Myocyte (in vitro differentiated cells): ENCODE results near the gene CAMSAP1. TPM values are rescaled to one million over a fixed set of nuclear protein-coding genes. Genes with fewer than 3 reads are reported as not detected.

Experiments
- DNase-seq: peaks from one replicate; pipeline ENCODE4 v3.0.0-alpha.2; 2012; ENCODE audit warnings: low read depth
- total RNA-seq: library from RNA; depleted of rRNA; stranded (reverse); fragments of >200 nt; gene quantifications from 2 replicates; pipeline ENCODE4 v1.2.3, GENCODE V29; 2014

The CAMSAP1 gene
- total RNA-seq, 1 donor from 2014 or later = 57.8 TPM

DNA sequence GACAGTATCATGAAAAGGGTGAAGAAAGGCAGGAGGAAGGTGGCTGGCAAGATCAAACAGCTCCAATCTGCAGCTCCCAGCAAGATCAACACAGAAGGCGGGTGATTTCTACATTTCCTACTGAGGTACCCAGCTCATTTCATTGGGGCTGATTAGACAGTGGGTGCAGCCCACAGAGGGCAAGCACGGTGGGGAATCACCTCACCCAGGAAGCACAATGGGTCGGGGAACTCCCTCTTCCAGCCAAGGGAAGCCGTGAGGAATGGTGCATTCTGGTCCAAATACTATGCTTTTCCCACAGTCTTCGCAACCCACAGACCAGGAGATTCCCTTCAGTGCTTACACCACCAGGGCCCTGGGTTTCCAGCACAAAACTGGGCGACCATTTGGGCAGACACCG is 66.8 kb downstream of the CAMSAP1 start:
- DNase-seq = no peak

DNA sequence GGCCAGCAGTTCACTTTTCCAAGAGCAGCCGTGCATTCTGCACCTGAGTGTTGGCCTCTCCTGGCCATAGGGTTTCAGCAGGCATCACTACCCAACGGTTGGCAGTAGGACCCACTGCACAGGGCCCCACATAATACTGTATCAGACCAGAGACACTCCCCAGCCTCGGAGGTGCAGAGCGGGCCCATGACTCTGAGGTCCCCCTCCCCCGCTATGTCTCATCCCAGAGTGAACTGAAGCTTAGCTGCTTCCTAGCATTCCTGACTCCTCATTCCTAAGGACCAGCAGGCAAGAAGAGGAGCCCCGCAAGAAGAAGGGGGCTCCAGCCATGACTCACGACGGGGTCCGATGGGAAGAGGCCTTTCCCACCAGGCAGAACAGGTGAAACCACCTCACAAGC is 67.2 kb downstream of the CAMSAP1 start:
- DNase-seq = no peak

DNA sequence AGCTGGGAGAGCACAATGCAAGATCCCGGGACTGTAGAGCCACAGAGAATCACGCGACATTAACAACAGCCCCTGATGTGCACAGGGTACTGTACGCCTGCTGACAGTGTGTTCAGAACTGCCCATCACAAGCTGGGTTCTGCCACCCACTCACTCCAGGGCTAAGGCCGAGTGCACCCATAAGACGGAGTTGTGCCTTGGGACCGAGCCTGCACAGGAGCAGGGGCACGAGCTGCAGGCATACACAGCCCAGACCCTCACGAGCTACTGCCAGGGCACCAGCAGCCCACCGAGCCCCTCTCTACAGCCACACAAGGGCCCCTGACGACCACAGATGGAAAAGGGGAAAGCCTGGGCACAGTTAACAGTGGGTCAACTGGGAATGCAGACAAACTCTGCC is 67.8 kb downstream of the CAMSAP1 start:
- DNase-seq = no peak

DNA sequence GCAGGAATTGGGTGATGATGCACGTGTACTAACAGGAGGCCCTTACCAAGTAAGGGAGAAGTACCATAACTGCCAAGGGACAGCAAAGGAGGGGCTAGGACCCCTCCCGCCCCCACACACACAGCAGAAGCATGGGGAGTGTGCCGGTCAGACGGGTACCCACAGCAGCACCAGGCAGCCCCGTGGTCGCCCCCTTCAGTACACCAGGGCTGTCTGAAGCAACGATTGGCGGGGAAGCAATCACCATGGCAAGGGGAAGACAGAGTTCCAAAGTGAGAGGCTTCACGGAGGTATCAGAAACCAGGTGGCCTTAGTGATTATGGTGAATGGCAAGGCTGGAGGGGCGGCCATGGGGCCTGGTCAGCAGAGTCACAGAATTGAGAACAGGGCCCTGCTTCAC is 72.2 kb downstream of the CAMSAP1 start:
- no peak for DNase-seq

DNA sequence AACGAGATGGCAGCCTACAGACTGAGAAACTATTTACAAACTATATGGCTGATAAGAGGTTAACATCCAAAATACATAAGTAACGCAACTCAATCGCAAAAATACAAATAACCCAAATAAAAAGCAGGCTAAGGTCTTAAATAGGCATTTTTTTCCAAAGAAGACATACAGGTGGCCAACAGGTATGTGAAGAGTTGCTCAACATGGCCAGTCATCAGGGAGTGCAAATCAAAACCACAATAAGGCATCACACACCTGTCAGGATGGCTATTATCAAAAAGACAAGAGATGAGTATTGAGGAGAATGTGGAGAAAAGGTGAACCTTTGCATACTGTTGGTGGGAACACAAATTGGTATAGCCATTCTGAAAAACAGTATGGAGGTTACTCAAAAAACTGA is 73.5 kb downstream of the CAMSAP1 start:
- no peak for DNase-seq

DNA sequence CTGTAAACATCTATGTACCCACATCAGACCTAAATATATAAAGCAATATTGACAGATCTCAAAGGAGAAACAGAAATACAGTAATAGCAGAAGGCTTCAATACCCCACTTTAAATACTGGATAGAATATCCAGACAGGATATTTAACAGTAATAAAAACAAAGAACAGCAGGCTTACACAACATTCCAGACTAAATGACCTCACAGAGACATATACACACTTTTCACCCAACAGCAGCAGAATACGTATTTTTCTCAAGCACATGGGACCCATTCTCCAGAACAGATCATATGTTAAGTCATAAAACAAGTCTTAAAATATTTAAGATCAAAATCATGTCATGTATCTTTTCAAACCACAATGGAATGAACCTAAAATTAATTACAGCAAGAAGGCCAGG is 76.8 kb downstream of the CAMSAP1 start:
- DNase-seq = no peak

DNA sequence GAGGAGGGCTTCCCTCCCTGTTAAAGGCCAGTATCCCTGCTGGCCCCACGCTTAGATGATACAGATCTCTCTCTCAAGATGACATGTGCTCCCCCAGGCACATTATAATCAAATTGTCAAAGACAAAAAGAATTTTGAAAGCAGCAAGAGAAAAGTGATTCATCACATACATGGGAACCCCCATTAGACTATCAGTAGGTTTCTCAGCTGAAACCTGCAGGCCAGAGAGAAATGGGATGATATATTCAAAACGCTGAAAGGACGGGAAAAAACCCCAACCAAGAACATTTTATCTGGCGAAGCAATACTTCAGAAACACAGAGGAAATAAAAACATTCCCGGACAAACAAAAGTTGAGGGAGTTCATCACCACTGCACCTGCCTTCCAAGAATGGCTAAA is 78.7 kb downstream of the CAMSAP1 start:
- no peak for DNase-seq

DNA sequence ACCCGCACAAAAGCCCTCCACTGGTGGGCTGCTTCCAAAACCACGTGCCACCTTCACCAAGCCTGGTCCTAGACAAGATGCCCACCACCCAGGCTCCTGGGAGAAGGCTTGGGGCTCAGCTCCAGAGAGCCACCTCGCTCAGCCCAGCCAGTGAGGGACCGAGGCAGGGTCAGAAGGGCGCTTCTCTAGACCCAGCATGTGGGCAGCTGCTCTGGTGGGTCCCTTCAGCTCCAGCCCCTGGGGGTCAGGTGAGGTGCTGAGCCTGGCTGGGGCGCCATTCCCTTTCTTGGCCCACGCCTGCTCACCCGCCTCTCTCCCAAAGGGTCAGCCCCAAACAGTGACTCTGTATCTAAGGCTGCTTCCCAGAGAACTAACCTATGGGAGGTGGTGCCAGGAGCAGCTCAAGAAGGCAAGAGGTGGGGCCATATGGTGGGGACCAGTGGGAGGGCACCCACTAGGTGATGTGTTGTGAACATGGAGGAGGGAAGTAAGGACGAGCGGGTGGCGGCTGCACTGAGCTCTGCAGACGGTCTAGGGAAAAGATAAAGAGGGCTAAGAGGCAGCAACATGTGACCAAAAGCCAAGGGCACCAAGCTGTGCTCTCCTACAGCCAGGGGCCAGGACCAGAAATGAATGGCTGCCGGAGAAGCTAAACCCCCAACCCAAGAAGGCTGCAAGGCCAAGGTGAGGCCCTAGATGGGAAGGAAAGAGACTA is 79.3 kb downstream of the CAMSAP1 start:
- DNase-seq = no peak

DNA sequence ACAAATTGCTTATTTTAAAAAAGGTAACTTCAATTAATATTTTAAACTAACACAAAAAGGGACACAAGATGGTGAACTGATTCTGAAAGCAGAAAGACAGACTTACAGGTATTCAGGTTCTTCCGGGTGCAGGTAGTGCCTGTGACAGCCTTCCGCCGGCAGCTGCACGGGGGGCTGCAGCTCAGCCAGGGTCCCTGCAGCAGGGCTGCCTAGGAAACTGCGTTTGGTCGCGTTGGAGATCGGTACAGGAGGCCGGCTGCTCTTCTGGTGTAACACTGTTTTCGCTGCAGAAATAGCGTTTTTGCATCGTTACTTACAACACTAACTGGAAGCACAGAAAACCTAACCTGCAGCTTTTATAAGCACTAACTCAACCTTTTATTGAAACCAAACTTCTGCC is 80.0 kb downstream of the CAMSAP1 start:
- no peak for DNase-seq

DNA sequence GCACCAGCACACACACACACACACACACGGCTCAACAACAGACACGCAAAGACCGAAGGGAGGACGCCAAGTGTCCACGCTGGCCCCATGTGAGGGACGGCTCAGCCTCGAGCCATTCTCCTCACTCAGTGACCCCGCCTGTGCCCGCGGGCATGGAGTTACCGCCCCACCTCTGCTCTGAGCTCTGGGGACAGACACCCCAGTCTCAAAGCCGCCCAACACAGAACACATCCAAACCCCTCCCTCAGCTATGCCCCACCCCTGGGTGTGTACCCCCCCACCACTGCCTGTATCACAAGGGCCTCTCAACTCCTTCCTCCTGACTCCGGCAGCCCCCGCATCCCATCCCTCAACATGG is 81.2 kb downstream of the CAMSAP1 start:
- no peak for DNase-seq

DNA sequence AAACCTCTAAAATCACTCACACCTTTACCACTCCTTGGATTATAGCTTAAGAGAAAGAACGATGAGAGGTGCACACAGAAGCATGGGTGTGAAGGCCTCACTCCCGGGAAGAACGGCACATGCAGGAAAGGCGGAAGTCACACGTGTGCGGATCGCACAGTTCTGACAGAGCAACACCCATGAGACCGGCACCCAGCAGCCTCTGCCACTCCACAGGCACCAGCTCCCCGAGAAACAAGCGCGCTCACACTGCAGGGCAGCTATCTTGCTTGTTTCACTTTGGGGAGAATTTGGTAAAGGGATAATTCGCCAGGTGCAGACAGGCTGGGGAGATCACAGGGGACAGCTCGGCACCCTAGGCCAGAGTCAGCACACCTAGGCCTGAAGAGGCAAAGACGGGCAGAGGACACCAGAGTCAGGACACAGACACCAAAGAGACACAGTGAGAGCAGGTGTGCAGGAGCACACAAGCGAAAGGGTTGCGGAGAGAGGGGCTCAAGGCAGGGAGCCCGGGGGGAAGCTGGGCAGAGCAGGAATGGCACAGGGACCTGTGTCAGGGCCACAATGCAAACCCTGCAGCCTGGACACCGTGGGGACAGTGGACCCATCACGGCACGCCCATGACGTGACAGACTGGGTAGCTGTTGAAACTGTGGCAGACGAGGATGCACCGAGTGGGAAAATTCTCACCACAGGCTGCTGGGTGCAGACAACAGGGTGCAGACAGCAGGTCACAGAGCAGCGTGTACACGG is 81.7 kb downstream of the CAMSAP1 start:
- no peak for DNase-seq

DNA sequence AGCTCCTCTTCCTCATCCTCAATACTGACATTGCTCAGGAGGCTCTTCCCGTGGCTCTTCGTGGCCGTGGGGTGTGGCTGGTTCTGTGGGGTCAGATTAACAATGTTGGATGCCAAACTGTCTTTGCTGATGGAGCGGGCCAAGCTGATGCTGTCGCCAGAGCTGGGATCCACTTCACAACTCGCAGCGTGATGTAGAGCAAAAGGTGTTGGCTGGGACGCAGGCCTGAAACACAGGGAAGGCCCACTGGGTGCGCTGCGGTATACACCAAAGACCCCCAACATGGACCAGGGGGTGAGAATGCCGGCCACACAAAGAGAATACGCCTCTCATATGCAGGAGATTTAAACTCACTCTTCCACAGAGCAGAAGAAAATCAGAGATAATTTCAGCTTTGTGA is 84.3 kb downstream of the CAMSAP1 start:
- no peak for DNase-seq

DNA sequence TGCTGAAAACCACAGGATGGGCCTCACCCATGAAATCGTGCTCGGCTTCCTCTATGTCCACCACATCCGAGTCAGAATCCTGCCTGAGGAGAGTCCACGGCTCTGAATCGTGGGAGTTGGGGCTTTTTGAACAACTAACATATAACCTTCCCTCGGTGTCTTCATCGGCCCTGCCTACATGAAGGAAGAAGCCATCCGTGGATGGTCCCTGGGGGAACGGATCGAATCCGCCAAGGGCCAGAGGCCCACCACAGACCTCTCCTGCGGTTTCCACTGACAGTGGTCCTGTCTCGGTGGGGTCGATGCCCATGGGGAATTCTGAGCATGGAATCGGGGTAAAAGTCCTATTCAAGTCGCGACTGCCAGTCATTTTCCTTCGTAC is 85.0 kb downstream of the CAMSAP1 start:
- no peak for DNase-seq

DNA sequence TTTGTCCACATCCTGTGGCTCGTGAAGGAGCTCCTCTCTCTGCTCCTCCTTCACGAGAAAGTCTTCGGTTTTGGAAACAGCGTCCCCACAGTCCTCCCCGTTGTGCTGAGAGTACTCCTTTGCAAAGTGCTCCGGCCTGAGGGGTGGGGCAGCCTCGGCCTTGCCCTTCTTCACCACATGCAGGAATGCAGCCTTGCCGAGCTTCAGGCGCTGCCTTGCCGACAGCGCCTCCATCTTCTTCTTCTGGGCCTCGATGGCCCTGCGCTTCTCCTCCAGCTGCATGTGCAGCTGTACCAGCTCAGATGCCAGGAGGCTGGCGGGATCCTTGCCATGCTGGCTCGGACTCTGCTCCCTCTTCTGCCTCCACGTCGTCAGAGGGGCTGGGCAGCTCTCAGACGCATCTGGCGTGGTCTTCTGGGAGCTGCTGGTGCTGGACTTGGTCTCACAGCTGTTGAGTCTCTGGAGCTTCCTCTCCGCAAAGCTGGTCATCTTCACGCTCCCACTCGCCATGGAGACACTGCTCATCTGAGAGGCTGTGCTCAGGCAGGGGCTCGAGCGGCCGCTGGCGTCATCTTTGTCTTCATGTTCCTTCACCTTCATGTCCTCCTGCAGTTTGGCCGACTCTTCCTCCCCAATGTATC is 85.5 kb downstream of the CAMSAP1 start:
- DNase-seq = no peak

DNA sequence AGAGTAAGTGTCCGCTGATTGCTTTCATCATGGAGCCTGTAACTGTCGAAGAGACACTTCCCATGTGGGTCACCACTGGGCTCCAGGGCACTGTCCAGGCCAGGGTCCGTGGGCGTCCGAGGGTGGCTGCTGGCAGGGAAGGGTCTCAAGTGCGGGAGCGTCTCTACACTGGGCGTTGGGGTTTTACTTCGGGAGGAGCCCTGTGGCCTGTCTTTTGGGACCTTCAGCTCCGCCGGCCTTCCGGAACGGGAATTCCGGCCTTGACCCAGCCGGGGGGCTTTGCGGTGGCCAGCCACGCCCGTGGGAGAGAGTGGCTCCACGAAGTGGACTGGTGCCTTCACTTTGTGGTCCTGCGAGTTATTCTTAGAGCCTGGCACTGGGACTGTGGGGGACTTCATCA is 86.2 kb downstream of the CAMSAP1 start:
- DNase-seq = no peak

DNA sequence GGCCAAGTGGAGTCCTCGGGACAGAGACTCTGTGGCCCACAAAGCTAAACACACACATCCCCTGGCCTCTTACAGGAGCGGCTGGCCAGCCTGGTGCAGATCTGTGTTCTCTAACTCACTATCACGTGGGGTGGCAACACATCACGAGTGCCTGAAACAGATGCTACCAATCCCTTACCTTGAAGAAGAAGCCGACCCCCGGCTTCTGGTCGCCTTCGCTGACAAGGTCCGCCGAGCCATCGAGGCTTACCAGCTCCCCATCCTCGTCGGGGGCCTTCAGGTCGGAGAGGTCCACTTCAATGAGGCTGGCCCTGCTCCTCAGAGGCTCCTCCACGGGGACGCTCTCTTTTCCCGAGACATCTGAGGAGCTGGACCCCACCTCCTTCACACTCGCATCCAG is 86.7 kb downstream of the CAMSAP1 start:
- no peak for DNase-seq

DNA sequence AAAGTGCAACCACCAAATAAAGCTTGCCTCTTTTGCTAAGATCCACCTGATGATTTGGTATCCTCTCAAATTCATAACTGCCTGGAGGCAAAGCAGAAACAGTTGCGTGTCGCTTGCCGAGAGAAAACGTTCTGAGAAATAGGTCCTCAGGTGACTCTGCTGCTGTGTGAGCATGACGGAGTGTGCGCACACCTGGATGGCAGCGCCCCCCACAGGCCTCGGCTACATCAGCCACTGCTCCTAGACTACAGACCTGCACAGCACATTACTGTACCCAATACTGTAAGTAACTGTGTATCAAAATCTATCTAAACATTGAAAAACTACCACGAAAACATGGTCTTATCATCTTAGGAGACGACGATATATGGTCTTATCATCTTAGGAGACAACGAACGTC is 87.4 kb downstream of the CAMSAP1 start:
- no peak for DNase-seq

DNA sequence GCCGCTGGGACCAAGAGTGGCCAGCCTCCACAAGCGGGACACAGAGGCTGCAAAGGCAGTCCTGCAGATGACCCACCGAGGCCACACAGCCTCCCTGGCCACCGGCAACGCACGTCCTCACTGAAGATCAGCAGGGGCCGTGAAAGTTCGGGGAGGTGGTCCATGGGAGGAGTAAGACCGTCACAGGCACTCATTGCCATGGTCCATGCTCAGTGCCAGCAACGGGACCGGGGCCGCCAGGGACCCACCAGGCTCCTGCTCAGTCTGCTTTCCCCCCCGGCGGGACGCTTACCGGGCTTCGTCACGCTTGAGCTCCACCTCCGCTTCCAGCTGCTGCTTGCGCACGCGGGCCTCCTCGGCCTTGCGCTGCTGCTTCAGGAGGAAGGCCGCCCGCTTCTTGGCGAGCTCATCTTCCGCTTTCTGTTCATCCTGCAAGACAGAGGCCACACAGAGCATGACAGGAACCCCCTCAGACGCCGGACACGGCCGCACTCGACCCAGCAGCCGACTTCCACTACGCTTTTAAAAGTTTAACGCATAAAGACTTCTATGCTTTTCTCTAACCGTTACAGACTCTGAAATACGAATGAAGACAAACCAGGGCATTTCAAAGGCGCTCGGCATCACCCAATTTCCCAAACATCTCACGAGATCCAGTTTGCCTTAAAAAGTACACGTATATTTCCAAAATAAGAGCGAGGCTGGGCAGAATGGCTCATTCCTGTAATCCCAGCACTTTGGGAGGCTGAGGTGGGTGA is 88.4 kb downstream of the CAMSAP1 start:
- DNase-seq = no peak

DNA sequence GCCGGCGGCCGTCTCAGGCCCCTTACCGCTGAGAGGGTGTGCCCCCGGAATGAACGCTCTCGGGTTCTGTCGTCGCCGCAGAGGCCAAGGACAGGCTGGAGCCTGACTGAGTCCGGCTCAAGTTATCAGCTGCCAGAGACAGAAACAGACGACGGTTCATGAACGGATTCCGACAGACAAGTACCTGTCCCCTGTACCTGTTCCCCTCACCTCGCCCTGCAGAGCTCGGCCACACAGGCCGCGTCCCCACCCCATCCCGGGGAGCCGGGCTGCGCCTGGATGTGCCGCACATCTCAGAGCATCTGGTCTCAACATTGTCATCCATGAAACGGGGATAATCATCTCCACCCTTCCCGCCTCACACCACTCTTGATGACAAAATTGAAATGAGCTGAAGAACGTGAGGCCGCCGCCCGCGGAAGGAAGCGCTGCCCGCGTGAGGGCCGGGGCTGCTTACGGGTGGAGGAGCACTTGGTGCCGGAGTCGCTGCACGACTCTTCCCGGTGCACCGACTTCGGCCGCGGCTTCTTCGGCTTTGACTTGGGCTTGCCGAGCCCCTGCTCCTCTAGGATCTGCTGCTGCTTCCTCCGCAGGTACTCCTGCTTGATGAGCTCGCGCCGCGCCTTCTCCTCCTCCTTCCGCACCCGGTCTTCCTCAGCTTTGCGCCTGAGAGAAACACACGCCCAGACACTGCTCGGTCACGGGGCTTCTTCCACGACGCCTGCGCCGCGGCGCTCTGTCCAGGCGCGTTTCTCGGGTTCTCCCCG is 89.2 kb downstream of the CAMSAP1 start:
- DNase-seq = no peak

DNA sequence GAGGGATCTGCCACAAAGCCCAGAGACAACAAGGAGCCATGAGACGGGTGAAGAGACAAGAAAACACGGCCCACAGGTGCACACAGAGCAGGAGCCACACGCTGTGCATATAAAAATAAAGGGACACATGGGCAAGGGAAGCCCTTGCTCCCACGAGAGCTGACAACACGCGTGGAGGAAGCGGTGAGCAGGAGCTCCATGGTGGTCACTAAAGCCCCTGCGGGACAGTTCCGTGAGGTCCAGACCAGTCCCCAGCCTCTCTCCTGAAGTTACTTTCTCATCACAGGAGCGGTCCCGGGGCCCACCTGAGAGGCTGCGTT is 90.7 kb downstream of the CAMSAP1 start:
- no peak for DNase-seq
